IPS DF 19.7 (cell line): ENCODE measurements around the gene CADM2.
"Not testable (repeated sequence)": the region's sequence is repeated elsewhere in the genome, so short reads cannot be mapped to it uniquely, and the experiment has no call there.

Source experiments
- DNase-seq: peaks from one replicate; pipeline ENCODE4 v3.0.0-alpha.2; 2013; ENCODE audit warnings: low read depth, low spot score

CADM2 gene

GRCh38 chr3:85933326-85933725 lies 974.5 kb downstream of the CADM2 start:
- DNase-seq = no peak

- DNase-seq = no peak
Measured at GRCh38 chr3:85935171-85935570, 976.4 kb downstream of the CADM2 start.

GRCh38 chr3:85939074-85939482 lies 980.3 kb downstream of the CADM2 start:
- DNase-seq = no peak

DNA sequence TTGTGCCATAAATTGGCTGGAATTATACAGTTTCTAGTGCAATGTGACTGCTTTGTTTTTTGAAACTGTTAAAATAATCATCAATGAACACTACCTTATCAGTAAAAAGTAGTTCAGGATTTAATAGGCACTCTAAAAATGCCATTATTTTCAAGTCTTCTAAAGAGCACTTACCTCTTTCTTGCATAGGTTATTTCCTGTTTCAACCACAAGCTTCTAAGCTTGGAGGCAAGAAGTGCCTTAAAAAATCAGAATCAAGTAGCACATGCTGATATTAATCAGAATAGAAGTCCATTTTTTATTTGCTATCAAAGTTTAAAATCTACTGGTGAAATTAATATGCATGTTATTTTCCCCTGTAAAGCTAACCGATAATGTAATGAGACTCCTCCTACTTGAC lies 991.6 kb downstream of the CADM2 start:
- no peak for DNase-seq

DNA sequence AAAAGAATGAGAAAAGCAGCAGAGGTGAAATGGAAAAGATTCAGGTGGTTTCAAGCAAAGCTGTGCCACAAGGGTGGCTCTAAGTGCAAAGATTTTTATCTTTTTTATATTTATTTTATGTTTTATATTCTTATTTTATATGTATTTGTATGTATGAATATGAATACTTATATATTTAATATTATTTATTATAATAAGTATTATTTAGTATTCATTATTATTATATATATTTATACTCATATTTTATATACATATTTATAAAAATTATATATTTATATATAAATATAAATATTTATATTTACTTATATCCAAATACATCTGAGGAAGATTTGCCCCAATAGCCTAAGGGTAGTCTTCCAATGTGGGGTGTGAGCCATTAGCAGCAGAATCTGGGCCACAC lies 1002.0 kb downstream of the CADM2 start:
- no peak for DNase-seq

- DNase-seq = no peak
Measured at GRCh38 chr3:85977615-85978338, 1019.0 kb downstream of the CADM2 start.

GRCh38 chr3:85979034-85979433 lies 1020.2 kb downstream of the CADM2 start:
- DNase-seq = no peak

DNA sequence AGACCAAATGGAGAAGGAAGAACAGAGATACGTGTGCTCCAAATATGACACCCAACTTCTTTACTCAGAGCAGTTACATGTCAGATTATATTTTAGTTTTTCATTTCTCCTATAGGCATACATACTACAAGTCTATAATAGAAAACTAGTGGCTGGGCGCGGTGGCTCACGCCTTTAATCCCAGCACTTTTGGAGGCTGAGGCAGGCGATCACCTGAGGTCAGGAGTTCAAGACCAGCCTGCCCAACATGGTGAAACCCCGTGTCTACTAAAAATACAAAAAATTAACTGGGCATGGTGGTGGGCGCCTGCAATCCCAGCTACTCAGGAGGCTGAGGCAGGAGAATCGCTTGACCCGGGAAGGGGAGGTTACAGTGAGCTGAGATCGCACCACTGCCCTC lies 1030.8 kb downstream of the CADM2 start:
- DNase-seq = not testable (repeated sequence)

GRCh38 chr3:86029590-86029989 lies 1070.8 kb downstream of the CADM2 start:
- no peak for DNase-seq

DNA sequence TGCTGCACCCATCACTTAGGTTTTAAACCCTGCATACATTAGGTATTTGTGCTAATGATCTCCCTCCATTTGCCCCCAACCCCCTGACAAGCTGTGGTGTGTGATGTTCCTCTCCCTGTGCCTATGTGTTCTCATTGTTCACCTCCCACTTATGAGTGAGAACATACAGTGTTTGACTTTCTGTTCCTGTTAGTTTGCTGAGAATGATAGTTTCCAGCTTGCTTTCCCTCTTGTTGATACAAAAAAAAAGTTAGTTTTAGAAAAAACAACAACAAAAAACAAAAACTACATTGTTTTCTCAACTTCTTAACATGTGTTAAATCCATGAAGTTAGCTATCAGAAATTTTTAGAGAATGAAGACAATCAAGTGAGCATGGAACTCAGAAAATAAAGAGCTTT lies 1079.1 kb downstream of the CADM2 start:
- DNase-seq = no peak

DNA sequence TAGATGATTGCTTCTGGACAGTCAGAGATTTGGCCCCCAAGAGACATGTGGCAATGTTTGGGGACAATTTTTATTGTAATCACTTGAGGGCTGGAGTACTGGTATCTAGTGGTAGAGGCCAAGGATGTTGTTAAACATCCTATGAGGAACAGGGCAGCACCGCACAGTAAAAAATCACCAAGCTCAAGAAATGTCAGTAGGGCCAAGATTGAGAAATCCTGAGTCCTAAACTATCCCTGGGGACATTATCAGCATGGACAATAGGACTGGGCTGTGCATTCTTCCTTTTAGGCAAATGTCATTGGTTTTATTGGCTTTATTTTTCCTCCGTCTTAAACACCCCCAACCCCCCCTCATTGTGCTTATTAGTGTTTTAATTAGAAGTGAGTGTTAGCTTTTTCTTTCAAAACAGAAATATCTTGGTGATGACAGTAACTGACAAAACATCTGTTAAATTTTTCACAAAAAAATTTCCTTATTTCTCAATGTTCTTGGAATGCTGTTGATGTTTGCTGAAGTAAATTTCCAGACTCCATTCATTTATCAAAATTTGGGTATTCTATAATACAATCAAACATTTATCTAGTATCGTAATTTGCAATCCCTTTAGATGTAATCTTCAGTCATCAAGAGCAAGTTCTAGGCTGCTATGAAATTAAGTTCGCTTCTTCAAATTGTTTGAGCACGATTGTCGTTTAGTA lies 1087.8 kb downstream of the CADM2 start:
- DNase-seq = no peak

- no peak for DNase-seq
Measured at GRCh38 chr3:86047161-86047560, 1088.4 kb downstream of the CADM2 start.

DNA sequence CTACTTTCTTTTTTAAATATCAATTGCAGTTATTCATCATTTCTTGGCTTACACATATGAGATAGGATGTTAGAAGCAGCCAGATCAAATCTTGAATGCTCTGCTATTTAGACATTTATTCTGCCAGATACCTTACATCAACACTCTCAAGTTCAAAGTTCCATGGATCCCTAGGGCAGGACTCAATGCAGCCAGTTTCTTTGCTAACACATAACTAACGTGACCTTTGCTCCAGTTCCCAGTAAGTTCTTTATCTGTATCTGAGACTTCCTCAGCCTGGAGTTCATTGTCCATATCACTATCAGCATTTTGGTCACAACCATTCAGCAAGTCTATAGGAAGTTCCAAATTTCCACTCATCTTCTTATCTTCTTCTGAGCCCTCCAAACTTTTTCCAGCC lies 1092.3 kb downstream of the CADM2 start:
- no peak for DNase-seq

DNA sequence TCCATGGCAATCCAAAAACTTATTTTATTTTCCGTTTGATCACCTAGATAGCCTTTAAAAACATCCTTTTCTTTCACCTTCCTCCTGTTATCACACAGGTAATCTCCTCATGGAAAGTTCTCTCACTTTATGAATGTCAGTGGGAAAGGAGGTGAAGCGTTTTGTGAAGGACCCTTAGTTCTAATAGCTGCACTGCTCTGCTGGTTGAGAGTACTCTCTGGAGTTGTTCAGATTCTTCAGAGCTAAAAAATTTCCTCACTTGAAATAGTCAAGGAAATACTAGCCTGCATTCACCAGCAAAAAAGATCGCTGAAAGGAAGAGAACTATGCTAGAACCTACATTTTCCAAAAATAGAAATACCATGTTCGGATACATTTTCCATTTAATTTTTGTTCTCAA lies 1097.2 kb downstream of the CADM2 start:
- DNase-seq = no peak

GRCh38 chr3:86056962-86057361 lies 1098.2 kb downstream of the CADM2 start:
- no peak for DNase-seq

DNA sequence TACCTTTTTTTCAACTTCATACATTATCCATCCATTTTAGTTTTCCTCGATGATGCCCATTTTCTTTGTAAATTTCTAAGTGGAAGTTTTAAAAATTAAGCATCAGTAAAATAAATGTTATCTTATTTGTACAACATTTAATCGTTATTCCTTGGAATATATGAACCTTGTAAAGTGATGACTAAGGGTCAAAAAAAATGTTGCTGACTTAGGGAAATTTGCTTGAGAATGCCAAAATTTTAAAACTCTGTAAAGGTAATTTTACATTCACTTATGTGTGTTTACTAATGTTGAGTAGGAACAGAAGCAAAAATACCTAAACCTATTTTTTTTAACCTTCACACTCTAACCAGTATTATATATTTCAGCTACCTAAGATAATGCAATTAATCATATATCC lies 1115.0 kb downstream of the CADM2 start:
- DNase-seq = no peak

GRCh38 chr3:86087160-86087871 lies 1128.5 kb downstream of the CADM2 start:
- no peak for DNase-seq

- DNase-seq = no peak
Measured at GRCh38 chr3:86104154-86104553, 1145.4 kb downstream of the CADM2 start.

DNA sequence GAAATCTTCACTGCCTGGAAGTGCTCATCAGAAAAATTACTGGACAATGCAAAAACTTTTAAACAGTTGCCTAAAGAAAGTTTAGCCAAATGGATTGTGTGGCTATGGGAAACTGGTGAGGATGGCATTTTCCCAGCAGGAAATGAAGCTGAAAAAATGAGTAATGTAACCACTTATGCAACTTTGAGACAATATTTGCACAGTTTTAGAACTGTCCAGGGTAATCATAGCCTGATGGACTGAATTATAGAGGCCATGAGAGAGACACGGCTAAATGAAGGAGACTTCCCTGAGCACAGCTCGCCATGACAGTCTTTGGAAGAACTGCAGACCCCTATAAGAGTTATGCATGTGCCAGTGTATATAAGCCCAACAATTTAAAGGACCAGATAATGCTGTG lies 1150.6 kb downstream of the CADM2 start:
- DNase-seq = no peak
